ENCODE measurements around the gene FKBP11.

DNA sequence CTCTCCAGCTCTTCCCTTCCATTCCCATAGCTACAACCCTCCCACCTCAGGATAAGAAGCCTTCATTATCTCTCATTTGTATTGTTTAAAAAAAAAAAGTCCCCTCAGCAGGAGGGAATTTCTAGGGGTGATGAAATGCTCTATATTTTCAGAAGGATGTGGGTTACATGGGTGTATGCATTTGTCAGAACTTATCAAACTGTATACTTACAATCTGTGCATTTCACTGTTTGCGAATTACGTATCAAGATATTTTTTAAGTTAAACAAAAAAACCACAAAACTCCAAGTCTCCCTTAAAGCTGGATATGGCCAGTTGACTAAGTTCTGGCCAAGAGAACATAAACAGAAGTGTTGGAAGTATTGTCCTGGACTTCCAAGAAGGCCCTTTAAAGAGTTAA is 2.0 kb upstream of the FKBP11 start:
- TF ChIP-seq EZH2phosphoT487 (IDR thresholded peaks at IDR 0.05; ENCODE audit: insufficient read depth, low read depth) = no peak
- no peak for TF ChIP-seq EZH2 (IDR thresholded peaks at IDR 0.05; ENCODE audit: insufficient read depth, poor library complexity, severe bottlenecking)
